Limb (tissue), 2 donors: Measurements from ENCODE around the gene HIP1.
A peak's percentile ranks its signal among the peaks of the same experiment; 100 is the strongest.
"Not testable (repeated sequence)": the region's sequence is repeated elsewhere in the genome, so short reads cannot be mapped to it uniquely, and the experiment has no call there.

Experiments used
- DNase-seq, 2 donors: peaks; one replicate each; pipeline ENCODE4 v3.0.0-alpha.2; 2016; ENCODE audit errors: extremely low spot score in 2 of 2

Gene HIP1

GRCh38 chr7:75739796-75740672, 1.3 kb upstream of the HIP1 start:
- DNase-seq: no peak

- DNase-seq: peak; percentile 97 to 100
These were observed 444 bp upstream of the HIP1 start for GRCh38 chr7:75738975-75739795.

DNA sequence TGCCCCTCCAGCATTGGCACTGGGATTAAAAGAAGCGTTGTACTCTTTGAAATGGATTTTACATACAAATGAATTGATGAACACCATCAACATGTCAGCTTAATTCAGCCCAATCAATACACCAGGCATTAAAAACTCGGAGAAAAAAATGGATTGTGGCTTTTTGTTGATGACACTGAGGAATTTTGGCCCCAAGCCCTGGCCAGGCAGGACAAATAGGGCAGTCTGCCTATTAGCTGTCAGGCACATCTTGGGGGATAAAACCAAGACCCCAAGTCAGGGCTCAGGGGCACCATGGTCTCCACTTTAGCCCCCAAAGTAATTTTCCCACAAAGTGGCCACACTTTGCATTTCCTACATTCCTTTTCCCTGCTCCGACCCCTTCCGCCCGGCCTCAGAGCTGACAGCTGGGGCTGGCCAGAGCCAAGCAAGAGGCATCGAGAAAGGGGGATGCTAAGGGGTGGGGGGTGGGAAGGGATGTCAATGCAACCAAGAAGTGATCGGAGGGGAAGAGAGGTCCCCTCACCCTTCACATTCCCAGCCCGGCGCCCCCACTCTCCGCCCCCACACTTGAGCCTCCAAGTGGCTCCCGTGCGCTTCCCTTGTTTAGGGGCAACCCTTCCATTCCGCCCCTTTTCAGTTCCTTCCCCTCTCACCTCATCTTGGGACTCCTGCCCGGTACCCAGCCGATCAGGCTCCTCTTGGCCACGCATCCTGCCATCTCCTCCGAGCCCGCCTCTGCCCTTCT, 711 bp downstream of the HIP1 start:
- peak in 1 of 2 donors; percentile 47 for DNase-seq

DNA sequence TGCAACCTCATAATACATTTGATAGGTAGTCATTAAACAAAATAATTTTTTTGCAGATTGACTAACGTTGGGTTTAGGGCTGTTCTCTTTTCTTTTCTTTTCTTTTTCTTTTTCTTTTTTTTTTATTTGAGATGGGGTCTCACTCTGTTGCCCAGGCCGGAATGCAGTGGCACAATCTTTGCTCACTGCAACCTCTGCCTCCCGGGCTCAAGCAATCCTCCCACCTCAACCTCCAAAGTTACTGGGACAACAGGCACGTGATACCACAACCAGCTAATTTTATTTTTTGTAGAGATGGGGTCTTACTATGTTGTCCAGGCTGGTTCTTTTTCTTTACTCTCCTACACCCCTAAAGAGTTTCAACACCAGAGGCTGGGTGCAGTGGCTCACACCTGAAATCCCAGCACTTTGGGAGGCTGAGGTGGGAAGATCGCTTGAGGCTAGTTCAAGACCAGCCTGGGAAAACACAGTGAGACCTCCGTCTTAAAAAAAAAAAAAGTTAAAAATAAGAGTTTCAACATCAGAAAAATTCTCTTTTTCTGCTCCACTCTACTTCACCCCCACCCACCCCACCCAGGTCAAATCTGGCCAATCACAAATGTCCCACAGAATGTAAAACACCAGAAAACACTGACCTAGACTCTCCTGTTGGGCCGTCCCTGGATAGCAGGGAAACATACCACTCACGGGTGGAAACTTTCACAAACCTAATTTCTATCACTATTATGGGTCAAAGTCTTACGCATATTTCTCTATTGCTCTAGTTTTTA, 3.0 kb downstream of the HIP1 start:
- no peak for DNase-seq

DNA sequence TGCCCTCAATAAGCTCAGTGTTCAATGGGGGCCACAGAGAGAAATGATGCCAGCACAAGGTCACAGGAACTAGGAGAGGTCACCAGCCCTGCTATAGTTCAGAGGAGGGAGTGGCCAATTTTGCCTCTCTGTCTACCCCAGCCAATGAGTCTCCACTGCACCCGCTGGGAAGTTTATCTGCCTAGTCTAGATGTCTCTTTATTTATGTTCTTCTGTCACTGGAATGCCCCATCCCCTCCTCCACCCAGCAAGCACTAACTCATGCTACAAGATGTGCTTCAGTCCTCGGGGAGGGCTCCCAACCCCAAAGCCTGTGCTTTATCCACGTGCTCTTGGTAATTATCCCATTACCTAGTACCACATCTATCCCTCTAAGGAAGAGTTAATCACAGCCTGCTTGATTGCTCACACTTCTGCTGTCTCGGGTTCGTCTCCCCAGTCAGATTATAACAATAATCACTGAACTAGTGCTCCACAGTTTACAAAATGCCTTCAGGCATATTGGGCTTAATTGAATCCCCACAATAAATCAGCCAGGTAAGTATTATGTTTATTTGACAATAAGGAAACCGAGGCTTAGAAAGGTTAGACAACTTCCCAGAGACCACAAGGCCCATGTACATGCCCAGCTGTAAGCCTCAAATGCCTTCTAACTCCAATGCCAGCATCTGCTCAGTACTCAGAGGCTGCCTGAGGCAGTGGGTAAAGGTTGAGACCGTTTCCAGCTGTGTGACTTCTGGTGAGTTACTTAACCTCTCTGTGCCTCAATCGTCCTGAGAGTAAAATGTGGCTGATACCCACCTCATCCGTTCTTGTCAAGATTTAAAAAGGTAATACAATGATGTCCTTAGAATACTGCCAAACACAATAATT, 3.9 kb downstream of the HIP1 start:
- no peak for DNase-seq

- DNase-seq: no peak
These were observed 5.7 kb downstream of the HIP1 start for GRCh38 chr7:75732764-75733630.

DNA sequence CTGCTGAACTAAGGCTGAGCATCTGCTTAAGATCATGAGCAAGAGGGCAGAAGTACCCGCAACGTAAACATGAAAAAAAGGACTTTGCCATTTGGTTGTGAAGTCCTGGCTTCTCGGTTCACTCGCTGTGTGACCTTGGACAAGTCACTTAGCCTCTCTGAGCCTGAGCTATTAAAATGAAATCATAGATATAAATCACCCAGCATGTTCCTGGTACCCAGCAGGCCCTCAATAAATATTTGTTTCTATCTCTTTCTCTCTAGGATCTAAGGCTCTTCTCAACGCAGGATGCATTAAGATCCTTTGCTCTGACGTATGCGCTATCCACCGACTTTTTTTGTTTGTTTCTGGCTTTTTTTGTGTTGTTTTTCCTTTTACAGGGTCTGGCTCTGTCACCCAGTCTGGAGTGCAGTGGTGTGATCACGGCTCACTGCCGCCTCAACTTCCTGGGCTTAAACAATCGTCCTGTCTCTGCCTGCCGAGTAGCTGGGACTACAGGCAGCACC, 6.7 kb downstream of the HIP1 start:
- DNase-seq: no peak

DNA sequence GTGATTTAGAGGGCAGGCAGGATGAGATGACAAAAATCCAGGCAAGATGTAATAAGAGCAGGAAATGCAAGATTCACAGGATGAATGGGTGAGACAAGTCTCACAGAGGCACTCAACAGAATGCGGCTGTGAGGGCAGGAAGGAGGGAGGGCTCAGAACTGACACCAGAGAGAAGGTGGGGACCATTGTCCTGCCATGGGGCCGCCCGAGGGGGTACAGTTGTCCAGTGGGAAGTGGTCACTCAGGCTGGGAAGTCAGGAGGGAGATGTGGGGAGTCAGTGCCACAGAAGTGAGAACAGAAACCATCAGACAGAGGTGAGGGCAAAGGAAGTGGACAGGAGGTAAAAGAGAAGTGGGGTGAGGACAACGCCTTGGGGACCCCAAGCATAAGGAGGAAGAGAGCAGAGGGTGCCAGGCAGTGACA, 8.9 kb downstream of the HIP1 start:
- no peak for DNase-seq

DNA sequence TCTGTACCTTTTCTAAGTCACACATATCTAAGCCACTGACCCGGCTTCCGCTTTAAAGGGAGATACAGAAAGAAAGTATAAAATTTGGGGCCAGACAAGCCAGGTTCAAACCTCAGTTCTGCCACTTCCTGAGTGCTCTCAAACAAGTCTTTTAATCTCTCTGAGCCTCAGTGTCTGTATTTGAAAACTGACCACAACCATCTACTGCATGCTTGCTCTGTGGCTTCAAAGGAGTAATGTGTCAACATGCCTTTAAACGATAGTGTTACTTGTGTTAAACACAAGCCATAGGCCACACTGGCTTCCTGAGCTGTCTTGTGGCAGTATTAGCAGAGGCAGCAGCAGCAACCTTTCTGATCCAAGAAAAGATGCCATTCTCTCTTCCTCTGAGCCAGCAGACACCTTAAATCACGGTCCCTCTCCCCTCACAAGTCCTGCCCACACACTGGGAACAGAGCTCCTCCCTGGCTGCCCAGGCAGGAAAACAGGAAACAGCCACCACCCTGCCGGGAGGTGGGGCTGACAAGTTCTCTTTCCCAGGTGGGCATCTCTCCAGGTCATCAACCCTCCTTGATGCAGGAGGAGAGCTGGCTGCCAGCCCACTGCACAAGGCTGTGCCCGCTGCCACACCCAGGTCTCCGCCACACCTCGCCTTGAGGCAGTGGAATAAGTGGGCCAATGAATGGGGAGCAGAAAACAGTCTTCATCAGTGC, 10.7 kb downstream of the HIP1 start:
- DNase-seq: peak in 1 of 2 donors; percentile 38

DNA sequence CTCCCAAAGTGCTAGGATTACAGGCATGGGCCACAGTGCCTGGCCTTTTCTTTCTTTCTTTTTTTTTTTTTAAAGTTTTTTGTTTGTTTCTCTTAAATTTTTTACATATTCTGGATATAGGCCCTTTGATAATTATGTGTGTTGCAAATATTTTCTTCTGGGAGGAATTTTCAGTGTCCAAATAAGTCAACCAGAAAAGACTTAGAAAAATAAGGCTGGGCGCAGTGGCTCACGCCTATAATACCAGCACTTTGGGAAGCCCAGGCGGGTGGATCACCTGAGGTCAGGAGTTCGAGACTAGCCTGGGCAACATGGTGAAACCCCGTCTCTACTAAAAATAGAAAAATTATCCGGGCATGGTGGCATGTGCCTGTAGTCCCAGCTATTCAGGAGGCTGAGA, 11.4 kb downstream of the HIP1 start:
- not testable (repeated sequence) for DNase-seq

- DNase-seq: no peak
These were observed 13.4 kb downstream of the HIP1 start for GRCh38 chr7:75725306-75725705.

- DNase-seq: no peak
These were observed 15.3 kb downstream of the HIP1 start for GRCh38 chr7:75723444-75723843.

GRCh38 chr7:75722373-75722772, 16.4 kb downstream of the HIP1 start:
- no peak for DNase-seq

- not testable (repeated sequence) for DNase-seq
These were observed 16.8 kb downstream of the HIP1 start for GRCh38 chr7:75721922-75722321.

DNA sequence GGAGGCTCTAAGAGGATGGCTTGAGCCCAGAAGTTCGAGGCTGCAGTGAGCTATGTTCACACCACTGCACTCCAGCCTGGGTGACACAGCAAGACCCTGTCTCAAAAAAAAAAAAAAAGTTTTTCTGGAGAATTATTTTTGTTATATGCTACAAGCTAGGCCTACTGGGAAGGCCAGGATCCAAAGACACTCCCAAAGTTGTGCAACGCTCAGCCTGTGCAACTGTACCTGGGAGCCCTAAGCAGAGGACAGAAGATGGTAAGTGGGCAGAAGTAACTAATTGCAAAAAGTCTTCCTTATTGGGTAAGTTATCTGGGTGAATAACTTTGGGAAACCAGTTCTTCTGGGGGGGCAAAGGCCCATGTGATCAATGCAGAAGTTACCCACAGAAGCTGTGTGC, 17.3 kb downstream of the HIP1 start:
- DNase-seq: no peak

DNA sequence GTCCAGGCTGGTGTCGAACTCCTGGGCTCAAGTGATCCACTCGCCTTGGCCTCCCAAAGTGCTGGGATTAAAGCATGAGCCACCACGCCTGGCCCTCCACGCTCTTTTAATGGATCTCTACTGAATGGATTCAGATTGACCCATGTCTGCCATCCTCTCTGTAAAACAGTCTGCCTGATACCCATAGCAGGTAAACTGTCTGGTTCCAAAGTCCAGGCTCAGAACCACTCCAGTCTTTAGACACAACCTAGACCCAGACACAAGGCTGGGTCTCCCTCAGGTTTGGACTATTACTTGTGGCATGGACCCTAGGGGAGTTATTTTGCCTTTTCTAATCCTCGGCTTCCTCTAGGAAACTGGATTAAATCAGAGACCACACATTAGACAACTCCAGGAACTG, 19.1 kb downstream of the HIP1 start:
- no peak for DNase-seq

DNA sequence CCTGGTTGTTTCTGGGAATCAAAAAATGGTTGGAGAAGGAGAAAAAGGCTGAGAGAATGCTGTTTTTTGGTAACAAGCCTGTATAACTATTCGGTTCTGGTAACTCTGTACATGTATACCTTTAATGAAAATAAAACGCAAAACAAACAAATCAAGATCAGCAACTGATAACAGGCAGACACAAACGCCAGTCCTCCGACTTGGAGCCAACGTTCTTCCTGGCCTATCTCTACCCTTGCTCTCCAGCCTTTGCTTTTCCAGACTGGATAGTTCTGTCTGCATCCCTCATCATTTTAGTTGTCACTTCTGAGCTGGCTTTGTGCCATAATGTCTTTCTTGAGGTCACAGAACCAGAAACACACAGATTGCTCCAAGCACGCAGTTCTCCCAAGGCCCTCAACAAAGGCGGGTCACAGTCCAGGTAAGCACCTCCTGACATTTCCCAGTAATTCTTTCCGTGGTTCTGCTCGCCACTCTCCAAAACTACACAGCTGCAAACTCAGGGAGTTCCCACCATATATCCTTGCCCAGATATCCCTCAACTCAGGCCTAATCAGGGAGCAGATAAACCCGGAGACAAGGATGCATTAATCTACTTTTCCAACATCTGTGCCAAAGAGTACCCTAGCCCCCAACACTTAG, 20.2 kb downstream of the HIP1 start:
- DNase-seq: no peak

DNA sequence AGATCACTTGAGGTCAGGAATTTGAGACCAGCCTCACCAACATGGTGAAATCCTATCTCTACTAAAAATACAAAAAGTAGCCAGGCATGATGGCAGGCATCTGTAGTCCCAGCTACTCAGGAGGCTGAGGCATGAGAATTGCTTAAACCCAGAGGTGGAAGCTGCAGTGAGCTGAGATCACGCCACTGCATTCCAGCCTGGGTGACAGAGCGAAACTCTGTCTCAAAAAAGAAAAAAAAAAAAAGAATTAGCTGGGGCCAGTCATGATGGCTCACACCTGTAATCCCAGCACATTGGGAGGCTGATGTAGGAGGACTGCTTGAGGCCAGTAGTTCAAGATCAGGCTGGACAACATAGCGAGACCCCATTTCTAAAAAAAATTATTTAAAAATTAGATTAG, 21.0 kb downstream of the HIP1 start:
- not testable (repeated sequence) for DNase-seq
